ENCODE data around the gene CDK17.
"Not testable (repeated sequence)": the region's sequence is repeated elsewhere in the genome, so short reads cannot be mapped to it uniquely, and the experiment has no call there.

Gene CDK17

DNA sequence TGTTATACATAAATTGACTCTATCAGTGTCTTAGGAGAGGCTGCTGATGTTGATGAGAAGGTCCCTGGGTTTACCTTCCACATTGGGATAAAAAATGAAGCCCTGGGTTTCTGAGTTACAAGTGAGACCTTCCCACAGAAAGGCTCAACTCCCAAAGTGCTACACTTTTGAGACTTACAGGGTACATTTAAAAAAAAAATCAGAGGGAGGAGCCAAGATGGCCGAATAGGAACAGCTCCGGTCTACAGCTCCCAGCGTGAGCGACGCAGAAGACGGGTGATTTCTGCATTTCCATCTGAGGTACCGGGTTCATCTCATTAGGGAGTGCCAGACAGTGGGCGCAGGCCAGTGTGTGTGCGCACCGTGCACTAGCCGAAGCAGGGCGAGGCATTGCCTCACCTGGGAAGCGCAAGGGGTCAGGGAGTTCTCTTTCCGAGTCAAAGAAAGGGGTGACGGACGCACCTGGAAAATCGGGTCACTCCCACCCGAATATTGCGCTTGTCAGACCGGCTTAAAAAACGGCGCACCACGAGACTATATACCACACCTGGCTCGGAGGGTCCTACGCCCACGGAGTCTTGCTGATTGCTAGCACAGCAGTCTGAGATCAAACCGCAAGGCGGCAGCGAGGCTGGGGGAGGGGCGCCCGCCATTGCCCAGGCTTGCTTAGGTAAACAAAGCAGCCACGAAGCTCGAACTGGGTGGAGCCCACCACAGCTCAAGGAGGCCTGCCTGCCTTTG, 84.3 kb downstream of the CDK17 start:
- not testable (repeated sequence) for DNase-seq (ENCODE audit: low read depth)

DNA sequence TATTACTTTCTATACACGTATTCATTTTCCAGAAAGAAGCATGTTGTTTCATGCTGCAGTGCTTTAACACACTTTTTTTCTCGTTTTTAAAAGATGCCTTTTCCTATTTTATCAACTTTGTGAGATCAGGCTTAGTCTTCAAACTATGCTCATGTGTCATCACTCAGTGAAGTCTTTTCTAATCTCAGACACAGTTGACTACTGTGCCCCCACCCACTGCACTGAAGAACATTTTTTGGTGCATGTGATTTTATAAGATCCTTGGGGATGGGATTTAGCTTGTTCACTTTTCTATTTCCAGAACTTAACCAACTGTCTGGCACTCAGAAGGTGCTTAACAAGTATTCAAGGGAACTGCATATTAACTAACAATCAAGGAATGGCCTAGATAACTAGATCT, 85.5 kb downstream of the CDK17 start:
- no peak for DNase-seq (ENCODE audit: low read depth)

DNA sequence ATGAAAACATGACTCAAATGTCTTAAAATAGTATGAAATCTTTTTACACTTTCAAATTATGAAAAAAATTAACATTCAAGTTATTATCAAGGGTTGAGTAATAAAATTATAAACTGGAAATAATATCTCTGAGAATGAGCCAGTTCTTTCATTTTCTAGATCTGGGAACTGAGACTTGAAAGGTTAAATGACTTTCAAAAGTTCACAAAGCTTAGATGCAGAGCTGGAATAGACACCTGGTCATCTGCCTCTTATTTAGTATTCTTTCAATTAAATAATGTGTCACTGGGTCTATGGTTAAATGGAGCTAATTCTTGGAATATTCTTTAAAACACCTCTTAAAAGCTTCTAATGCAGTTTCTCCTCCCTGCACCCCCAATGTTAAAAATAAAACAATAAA, 86.6 kb downstream of the CDK17 start:
- DNase-seq (ENCODE audit: low read depth): no peak

- no peak for DNase-seq (ENCODE audit: low read depth)
Measured at GRCh38 chr12:96311191-96311590, 89.0 kb downstream of the CDK17 start.

GRCh38 chr12:96310067-96310466, 90.2 kb downstream of the CDK17 start:
- no peak for DNase-seq (ENCODE audit: low read depth)

GRCh38 chr12:96308881-96309280, 91.4 kb downstream of the CDK17 start:
- peak; percentile 75 for DNase-seq (ENCODE audit: low read depth)

DNA sequence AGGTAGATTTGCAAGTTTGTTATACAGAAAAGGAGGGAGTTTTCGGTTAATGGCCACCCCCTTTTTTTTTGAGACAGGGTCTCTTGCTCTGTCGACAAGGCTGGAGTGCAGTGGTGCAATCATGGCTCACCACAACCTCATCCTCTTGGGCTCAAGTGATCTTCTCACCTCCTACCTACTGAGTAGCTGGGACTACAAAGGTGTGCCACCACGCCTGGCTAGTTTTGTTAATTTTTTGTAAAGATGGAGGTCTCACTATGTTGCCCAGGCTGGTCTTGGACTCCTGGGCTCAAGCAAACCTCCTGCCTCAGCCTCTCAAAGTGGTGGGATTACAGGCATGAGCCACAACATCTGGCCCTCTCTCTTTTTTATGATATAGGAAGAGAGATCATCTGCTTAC, 94.6 kb downstream of the CDK17 start:
- no peak for DNase-seq (ENCODE audit: low read depth)

- DNase-seq (ENCODE audit: low read depth): peak; percentile 15
Measured at GRCh38 chr12:96303653-96304052, 96.6 kb downstream of the CDK17 start.

DNA sequence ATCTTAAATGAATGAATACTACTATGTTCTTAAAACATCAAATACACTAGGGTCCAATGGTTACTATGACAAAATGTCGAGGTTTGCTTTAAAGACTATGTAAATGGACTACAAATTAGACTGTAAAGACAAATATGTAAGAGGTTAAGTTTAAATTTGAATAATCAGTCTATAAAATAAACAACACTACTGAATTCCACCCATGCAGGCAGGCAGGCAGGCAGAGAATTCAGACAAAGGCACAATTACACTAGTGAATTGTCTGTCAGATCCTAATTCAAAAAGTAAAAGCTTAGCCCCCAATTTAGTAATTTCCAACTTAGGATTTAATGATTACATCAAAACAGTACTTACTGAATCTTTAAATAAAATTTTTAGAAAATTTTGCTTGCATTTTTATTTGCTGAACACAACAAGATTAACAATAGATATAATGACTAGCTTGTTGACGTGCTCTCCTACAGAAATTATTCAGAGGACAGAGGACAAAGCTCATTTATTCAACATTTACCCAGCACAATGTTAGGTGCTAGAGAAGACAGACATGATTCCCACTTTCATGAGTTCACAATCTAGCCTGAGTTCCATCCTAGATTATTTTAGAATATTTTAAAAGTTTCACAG, 97.4 kb downstream of the CDK17 start:
- no peak for DNase-seq (ENCODE audit: low read depth)

DNA sequence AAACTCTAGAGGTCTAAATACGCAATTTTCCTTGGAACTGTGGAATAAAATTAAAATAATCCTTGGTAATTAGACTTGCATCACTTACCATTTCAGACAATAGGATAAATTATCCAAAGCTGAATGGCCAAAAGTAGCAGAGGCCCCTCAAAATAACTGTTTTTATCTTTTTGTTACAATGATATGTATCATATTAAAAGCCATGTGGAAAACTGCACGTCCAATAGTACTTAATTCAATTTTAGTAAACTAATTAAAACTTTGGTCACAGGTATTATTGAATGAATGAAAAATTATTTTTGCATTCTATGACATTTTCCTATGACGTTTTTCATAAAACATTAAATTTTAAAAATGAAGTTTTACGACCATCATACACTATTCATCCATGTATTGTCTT, 98.5 kb downstream of the CDK17 start:
- DNase-seq (ENCODE audit: low read depth): no peak

DNA sequence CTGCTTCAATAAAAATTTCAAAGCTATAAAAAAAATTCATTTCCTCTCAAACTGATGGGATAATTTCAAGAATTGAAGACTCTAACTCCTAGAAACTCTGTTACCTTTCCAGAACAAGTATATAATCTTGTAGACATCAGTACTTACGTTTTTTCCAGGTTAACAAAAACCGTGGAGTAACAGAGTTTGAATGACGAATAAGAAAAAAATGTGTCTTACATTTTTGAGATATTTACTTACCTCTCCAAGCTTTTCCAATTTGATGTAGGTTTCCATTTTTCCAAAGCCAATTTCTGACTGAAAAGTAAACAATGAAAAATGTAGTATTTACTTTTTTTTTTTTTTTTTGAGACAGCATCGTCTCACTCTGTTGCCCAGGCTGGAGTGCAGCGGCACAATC, 100.2 kb downstream of the CDK17 start:
- DNase-seq (ENCODE audit: low read depth): no peak

DNA sequence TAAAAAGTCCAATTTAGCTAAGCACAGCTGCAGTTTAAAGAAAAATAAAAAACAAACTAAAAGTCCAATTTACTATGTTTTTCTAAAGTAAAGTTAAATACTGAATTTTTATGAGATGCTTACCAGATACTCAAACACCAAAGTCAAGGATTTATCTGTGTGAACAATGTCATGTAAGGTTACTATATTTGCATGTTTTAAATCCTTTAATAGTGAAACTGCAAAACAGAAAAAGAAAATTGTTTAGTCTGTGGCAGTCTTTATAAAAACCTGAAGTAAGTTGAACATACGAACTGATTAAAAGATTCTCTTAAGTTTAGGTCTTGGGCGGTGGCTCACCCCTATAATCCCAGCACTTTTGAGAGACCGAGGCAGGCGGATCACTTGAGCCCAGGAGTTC, 102.7 kb downstream of the CDK17 start:
- no peak for DNase-seq (ENCODE audit: low read depth)

GRCh38 chr12:96295532-96296160, 104.6 kb downstream of the CDK17 start:
- DNase-seq (ENCODE audit: low read depth): no peak

DNA sequence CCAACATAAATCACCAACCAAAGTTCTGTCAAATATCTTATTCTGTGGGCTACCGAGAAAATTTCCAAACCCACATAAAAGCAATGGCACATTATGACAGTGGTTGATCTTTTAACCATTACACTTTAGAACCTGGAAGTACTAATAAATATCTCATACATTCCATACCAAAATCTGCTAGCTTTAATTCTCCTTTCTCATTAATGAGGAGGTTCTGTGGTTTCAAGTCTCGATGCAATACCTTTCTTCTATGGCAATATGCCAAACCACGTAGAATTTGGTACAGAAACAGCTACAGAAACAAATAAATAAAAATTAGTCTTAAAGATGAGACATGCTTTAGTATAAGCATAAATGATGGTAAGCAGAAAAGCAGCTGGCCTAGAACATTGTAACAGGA, 105.4 kb downstream of the CDK17 start:
- peak; percentile 21 for DNase-seq (ENCODE audit: low read depth)

DNA sequence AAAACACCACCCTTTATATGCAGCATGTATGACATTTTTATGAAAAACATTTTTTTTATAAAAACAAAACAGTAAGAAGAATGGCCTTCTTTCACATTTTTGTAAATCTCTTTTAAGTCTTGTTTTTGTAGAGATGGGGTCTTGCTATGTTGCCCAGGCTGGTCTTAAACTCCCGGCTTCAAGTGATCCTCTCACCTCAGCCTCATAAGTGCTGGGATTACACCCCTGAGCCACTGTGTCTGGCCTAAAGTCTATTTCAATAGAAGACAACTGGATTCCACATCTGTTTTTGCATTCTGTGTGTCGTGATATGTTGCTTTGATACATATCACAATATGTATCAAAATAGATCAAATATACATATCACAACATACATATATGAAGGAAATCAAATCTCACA, 107.1 kb downstream of the CDK17 start:
- DNase-seq (ENCODE audit: low read depth): no peak

GRCh38 chr12:96289067-96289466, 111.2 kb downstream of the CDK17 start:
- DNase-seq (ENCODE audit: low read depth): no peak

GRCh38 chr12:96285158-96285557, 115.1 kb downstream of the CDK17 start:
- no peak for DNase-seq (ENCODE audit: low read depth)

- DNase-seq (ENCODE audit: low read depth): peak; percentile 38
Measured at GRCh38 chr12:96274331-96274730, 125.9 kb downstream of the CDK17 start.

DNA sequence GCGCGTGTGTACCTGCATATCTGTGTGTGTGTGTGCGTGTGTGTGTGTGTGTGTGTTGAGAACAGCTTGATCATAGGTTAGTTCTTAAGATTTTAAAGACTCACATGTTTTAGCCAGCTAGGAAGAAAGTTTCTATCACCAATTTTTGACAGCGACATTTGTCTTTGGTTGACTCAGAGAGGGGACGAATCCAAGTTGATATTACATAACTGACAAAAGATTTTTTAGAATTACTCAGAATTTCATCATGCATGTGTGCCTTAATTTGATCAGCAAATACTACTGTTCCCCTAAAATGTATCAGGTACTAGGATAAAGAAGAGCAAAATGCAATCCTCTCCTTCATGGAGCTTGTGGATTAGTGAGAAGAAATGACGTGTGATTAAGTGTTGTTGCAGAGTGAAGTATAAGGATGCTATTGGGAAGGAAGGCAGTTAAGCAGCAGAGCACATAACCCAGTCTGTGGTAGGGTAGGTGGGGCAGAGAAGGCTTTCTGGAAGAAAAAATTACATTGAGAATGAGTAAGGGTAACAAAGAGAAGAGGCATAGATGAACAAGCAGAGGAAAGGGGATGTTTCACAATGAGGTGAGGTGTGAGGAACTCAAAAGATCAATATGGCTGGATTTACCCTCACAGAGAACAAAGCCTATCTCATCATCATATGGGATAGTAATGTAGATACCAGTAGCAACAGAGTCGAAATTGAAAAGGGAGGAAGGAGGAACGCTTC, 128.6 kb downstream of the CDK17 start:
- DNase-seq (ENCODE audit: low read depth): no peak

GRCh38 chr12:96266238-96266637, 134.0 kb downstream of the CDK17 start:
- no peak for DNase-seq (ENCODE audit: low read depth)

- DNase-seq (ENCODE audit: low read depth): no peak
Measured at GRCh38 chr12:96265836-96266235, 134.4 kb downstream of the CDK17 start.

DNA sequence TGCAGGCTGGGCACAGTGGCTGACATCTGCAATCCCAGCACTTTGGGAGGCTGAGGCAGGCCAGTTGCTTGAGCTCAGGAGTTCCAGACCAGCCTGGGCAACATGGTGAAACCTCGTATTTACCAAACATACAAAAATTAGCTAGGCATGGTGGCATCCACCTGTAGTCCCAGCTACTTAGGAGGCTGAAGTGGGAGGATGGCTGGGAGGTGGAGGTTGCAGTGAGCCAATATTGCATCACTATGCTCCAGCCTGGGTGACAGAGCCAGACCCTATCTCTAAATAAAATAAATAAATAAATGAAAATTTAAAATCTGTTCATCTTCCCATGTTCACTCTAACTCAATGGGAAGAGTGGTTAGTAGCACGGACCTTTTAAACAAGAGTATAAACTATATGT, 134.8 kb downstream of the CDK17 start:
- no peak for DNase-seq (ENCODE audit: low read depth)

DNA sequence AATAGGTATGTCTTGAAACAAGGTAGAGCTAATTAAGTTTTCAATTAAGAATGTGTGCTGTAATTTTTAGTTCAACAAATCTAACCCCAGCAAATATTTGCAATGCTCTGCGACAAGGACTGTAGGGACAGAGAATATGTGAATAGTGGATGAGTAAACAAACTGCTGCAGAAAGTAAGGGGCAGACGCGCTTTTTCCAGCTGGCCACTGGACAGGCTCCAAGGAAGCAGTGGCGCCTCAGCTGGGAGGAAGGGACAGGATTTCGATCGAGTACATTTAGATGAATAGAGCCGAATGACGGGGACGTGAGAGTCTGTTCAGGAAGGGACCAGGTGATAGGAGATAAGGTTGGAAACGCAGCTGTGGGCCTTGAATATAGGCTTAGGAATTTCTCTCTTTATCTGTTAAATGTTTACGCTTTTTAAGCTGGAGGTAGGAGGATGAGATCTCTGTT, 136.8 kb downstream of the CDK17 start:
- DNase-seq (ENCODE audit: low read depth): no peak
